ENCODE results near the gene CLDN14.

- no peak for TF ChIP-seq GATA3 (IDR thresholded peaks at IDR 0.05; ENCODE audit: low read depth, low read length)
- TF ChIP-seq GATA2 (IDR thresholded peaks at IDR 0.05; ENCODE audit: low read depth, low read length) = no peak
Observed at GRCh38 chr21:36478941-36479340, 981 bp downstream of the CLDN14 start.

Data from SH-SY5Y (cell line).